Muscle of arm (tissue), 14 donors: Measurements from ENCODE around the gene IGSF9. TPM values are rescaled to one million over a fixed set of nuclear protein-coding genes. Genes with fewer than 3 reads are reported as not detected.

Source experiments
- DNase-seq: peaks from one replicate; pipeline ENCODE4 v3.0.0-alpha.2; 2013
- long read RNA-seq, 11 donors: transcript quantifications; one replicate each; lab custom pipeline, GENCODE V29; 2026
- polyA plus RNA-seq, 12 donors: library from polyadenylated mRNA; unstranded; fragments of 120-200 nt; gene quantifications; one replicate each; pipeline ENCODE4 v1.2.1, GENCODE V29; 2013; ENCODE audit not compliant: insufficient read length in 12 of 12

Gene IGSF9, protein sequence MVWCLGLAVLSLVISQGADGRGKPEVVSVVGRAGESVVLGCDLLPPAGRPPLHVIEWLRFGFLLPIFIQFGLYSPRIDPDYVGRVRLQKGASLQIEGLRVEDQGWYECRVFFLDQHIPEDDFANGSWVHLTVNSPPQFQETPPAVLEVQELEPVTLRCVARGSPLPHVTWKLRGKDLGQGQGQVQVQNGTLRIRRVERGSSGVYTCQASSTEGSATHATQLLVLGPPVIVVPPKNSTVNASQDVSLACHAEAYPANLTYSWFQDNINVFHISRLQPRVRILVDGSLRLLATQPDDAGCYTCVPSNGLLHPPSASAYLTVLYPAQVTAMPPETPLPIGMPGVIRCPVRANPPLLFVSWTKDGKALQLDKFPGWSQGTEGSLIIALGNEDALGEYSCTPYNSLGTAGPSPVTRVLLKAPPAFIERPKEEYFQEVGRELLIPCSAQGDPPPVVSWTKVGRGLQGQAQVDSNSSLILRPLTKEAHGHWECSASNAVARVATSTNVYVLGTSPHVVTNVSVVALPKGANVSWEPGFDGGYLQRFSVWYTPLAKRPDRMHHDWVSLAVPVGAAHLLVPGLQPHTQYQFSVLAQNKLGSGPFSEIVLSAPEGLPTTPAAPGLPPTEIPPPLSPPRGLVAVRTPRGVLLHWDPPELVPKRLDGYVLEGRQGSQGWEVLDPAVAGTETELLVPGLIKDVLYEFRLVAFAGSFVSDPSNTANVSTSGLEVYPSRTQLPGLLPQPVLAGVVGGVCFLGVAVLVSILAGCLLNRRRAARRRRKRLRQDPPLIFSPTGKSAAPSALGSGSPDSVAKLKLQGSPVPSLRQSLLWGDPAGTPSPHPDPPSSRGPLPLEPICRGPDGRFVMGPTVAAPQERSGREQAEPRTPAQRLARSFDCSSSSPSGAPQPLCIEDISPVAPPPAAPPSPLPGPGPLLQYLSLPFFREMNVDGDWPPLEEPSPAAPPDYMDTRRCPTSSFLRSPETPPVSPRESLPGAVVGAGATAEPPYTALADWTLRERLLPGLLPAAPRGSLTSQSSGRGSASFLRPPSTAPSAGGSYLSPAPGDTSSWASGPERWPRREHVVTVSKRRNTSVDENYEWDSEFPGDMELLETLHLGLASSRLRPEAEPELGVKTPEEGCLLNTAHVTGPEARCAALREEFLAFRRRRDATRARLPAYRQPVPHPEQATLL
- polyA plus RNA-seq = 10 to 100 TPM in 1 of 12 donors, 1 to 10 TPM in 3, under 1 TPM in 7, not detected in 1; 0.22 to 27.3 (median 0.56) TPM
- long read RNA-seq, donor 1, partial matches to known transcripts = 40 of 40 reads
- long read RNA-seq, donor 1, other reads (novel, unspliced or antisense) = 0 of 40 reads
- long read RNA-seq, donor 2, partial matches to known transcripts = 48 of 48 reads
- long read RNA-seq, donor 2, other reads (novel, unspliced or antisense) = 0 of 48 reads
- long read RNA-seq, donor 3 = 0 reads
- long read RNA-seq, donor 4 = 0 reads
- long read RNA-seq, donor 5 = 0 reads
- long read RNA-seq, donor 6, partial matches to known transcripts = 5 of 26 reads
- long read RNA-seq, donor 6, other reads (novel, unspliced or antisense) = 21 of 26 reads
- long read RNA-seq, donor 7 = 0 reads
- long read RNA-seq, donor 8 = 0 reads
- long read RNA-seq, donor 9, partial matches to known transcripts = 11 of 69 reads
- long read RNA-seq, donor 9, other reads (novel, unspliced or antisense) = 58 of 69 reads
- long read RNA-seq, donor 10, partial matches to known transcripts = 24 of 31 reads
- long read RNA-seq, donor 10, other reads (novel, unspliced or antisense) = 7 of 31 reads
- long read RNA-seq, donor 11 = 0 reads

DNA sequence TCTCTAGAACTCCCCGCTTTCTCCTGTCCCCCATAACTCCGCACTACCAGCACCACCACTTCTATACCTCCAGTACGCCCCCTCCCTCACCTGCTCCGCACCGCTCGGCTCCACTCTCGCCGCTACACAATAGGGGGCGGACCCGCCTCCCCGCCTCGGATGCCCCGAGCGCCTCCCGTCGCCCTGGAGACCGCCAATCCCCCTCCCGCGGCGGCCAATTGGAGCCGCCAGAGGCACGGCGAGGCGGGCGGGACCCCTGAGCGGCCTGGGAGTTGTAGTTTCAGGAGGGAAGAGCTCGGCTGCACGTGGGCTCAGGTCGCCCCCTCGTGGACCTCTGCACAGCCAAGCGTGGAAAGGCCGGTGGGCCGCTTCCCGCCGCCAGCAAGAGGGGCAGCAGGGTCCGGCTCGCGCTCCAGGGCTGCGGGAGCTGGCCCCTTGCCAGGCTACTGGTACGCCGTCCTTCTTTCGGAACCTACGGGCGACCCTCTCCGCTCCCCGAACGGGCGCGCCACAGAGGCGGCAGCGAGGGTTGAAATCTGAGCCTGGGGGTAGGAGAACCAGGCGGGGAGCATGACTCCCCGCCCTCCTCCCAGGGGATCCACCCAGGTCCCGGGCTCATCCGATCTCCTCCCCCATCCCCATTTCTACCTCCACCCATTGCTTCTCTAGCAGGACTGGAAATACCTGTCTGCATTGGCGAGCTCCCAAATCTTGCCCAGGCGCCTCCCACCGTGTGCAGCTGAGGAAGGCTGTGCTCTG is at the start of gene IGSF9:
TSS of gene IGSF9 (minus strand) at position 131 of the 759 bp plus-strand sequence. CDS start 2,159 bp downstream, outside the sequence.
- peak; percentile 82 for DNase-seq

DNA sequence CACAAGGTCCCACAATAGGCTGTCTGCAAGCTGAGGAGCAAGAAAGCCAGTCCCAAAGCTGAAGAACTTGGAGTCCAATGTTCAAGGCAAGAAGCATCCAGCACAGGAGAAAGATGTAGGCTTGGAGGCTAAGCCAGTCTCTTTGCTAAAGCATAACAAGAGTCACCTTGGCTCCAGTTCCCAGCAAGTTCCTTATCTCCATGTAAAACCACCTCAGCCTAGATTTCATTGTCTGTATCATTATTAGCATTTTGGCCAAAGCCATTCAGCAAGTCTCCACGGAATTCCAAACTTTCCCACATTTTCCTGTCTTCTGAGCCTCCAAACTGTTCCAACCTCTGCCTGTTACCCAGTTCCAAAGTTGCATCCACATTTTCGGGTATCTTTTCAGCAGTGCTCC is 49.5 kb upstream of the IGSF9 start:
- DNase-seq = no peak

- DNase-seq = no peak
Observed at GRCh38 chr1:159993911-159994310, 48.5 kb upstream of the IGSF9 start.

GRCh38 chr1:159992161-159992560 is 46.7 kb upstream of the IGSF9 start:
- no peak for DNase-seq

DNA sequence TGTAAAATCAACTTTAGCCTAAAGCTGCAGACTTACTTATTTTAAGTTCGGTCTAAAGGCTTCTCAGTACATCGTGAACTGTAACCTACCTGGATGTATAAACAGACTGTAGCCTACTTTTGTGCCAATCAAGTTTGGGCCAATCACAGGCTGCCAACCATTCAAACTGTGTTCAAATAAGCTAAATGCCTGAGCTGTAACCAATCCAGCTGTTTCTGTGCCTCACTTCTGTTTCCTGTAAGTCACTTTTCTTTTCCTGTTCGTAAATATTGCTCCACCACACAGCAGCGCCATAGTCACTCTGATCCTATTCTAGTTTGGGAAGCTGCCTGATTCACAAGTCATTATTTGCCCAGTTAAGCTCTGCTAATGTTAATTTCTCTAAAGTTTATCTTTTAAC is 46.1 kb upstream of the IGSF9 start:
- DNase-seq = no peak

DNA sequence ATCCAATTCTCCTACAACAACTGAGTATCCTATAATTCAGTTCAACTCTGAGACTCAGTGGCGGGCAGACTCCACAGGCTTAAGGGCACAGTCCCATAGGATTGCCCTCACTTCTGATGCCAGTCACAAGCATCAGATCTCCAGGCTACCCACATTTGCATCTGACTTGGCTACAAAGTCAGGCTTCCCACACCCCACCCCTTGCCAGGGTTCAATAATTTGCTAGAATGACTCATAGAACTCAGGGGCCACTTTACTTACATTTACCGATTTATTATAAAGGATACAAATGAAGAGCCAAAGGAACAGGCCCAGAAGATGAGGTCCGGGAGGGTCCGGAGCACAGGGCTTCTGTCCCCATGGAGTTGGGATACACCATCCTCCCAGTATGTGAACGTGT is 44.6 kb upstream of the IGSF9 start:
- no peak for DNase-seq

DNA sequence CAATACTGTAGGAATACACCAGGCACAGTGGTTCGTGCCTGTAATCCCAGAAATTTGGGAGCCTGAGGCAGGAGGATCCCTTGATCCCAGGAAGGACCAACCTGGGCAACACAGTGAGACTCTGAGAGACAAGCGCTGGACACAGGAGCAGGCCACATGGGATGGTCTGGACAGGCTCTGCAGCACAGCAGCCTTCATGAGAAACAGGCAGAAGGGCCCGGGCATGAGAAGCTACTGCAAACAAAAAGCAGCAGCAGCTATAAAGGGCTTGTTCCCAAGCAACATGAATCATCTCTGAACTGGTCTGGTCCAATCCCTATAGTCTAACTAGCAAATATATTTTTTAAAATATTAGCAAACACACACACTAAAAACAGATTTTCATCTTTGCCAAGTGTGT is 44.2 kb upstream of the IGSF9 start:
- no peak for DNase-seq

- no peak for DNase-seq
Observed at GRCh38 chr1:159988006-159988405, 42.6 kb upstream of the IGSF9 start.

DNA sequence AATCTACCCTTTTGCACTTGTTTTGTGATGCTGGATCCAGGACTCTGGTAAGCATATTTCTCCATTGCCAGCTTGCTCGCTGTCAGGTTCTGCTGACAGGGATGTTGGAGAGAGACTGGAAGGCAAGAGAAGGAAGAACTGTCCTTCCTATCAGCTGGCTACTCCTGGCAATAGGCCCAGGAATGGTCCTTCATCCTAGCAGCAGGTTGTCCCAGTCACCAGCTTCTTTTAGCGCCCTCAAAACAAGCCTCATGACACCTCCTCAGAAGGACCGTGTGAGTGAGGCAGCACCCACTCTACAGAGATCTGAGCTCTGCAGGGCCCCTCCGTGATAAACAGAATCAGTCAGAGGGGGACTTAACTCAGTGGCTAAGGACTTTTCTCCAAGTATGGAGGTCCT is 41.8 kb upstream of the IGSF9 start:
- DNase-seq = no peak

GRCh38 chr1:159986531-159986930 is 41.1 kb upstream of the IGSF9 start:
- no peak for DNase-seq

- no peak for DNase-seq
Observed at GRCh38 chr1:159986093-159986492, 40.7 kb upstream of the IGSF9 start.

DNA sequence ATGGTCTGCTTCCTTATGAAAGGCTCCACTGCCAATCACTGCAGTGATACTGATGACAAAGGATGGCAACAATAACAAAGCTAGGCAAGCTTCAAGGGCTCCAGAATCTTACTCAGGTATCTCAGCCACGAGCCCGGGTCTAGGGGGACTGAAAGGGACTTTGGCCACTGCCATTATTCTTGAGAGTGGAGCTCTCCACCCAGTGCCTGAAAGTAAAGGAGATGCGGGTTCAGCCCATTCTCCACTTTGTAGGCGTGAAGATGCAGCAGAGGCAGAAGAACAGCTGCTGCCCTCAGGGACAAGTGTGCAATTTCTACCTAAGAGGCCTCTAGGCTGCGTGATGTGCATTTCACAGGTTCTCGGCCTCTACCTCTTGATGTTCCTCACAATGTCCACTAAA is 40.1 kb upstream of the IGSF9 start:
- DNase-seq = no peak

GRCh38 chr1:159983681-159984080 is 38.3 kb upstream of the IGSF9 start:
- DNase-seq = no peak

DNA sequence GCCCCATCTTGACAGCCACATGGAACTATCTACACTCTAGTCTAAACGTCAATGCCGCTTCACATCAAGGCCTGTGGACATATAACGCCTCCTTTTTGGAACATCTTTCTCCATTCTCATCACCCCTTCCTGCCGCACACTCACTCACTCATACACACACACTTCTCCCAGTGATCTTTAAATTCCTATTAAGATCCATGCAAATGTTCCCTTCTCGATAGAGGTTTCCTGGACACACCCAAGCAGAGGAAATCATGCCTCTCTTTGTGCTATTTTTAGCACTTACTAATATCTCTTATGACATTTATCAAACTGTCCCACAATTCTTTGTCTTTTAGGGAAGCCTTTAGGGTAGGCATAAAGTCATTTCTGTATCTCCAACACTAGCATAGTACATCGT is 36.9 kb upstream of the IGSF9 start:
- DNase-seq = no peak

DNA sequence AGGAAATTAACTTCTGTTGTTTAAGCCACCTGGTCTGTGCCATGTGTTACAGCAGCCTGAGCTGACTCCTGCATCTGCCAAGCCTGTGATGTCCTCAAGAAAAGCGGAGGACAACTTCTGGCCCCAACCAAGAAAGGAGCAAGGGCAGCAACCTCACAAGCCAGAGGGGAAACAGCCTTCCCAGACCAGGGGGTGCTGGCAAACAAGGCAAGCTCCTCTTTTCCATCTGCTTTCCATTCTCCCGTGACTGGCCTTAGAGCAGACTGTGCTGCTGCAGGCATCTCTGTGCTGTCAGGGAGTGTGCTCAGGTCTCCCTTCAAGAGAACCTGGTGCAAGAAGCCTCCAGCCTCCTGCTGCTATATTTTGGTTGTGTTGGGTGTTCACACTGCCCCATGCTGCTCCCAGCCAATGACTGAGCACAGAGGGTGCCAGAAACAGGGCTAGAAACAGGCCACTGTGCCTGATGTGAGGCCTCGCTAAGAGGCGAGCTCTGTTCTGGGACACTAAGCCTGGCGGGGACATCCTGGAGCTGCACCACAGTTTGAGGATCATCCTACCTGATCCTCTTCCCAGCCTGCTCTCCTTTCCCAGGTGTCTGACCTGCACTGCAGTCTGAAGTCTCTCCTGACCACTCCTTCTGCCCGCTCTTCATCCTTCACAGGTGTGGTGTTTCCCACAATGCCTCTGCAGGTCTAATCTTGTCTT is 36.1 kb upstream of the IGSF9 start:
- DNase-seq = no peak

DNA sequence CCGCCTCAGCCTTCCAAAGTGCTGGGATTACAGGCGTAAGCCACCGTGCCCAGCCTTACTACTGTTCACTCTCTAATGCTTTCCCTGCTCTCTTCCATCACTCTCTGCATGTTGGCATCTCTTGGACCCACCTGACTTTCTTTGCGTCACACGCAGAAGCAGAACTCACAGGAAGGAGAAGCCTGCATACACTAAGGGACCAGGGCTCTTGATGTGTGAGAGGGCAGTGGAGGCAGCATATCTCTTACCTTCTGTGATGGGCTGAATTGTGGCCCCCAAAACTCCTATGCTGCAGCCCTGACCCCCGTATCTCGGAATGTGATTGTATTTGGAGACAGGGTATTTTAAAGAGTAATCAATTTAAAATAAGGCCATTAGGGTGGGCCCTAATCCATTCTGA is 35.4 kb upstream of the IGSF9 start:
- DNase-seq = no peak

DNA sequence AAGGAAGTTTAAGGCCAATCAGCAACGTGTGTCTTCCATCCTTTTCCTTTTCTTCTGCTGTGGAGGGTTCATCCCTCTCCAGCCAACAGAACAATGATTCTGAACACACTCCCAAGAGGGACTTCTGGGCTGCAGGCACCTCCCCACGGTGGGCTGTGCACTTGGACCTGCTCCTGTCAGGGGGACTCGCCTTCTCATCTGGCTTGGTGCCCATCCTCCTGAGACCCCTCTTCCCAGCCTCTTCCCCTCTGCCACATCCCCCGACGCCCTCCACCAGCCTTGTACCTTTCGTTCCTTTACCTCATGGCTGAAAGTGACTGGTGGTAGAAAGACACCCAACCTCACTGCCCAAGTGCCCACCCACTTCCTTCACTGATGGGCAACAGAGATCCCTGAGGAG is 34.7 kb upstream of the IGSF9 start:
- no peak for DNase-seq

DNA sequence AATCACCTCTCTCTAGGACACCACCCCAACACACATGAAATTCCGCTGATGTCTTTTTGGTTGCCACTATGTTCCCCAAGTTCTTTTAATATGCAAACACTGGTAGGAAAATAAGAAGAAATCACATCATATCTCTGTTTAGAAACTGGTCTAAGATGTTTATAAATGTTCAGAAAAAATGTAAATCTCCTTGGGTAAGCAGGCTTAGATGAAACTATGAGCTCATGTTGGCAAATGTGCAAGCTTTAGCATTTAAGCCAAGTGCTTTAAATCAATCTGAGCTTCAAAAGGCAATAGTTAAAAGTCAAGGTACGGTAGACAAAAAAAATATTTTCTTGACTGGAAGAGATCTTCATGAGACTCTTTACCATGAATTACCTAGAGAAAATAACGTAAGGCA is 33.8 kb upstream of the IGSF9 start:
- no peak for DNase-seq

DNA sequence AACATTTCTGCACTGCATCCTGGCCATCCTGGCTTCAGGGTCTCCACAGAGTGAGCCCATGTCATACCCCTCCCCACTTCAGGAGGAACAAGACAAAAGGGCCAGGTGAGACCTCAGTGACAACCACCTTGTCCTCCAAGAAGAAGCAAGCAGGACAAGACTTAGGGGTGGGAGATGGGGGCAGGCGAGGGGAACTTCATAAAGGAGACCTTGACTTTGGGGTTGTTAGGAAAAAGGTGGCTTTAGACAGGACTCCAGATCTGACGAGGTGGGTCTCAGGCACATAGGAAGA is 32.6 kb upstream of the IGSF9 start:
- DNase-seq = no peak
